Stimulated activated CD4-positive, alpha-beta T cell treated with anti-CD3 and anti-CD28 coated beads, TNF-alpha, amount 100 ng/mL, for 1 hour (primary cell): ENCODE data around the gene ZNF32.

Source experiments
- DNase-seq, 3 donors: peaks; one replicate each; pipeline ENCODE4 v3.0.0-alpha.2; 2020; ENCODE audit warnings: low read depth in 3 of 3, low spot score in 1 of 3

The ZNF32 gene

GRCh38 chr10:43681220-43681619, 32.5 kb upstream of the ZNF32 start:
- no peak for DNase-seq

- no peak for DNase-seq
Measured at GRCh38 chr10:43680035-43680434, 31.4 kb upstream of the ZNF32 start.

- no peak for DNase-seq
Measured at GRCh38 chr10:43679509-43679908, 30.8 kb upstream of the ZNF32 start.

GRCh38 chr10:43678654-43679053, 30.0 kb upstream of the ZNF32 start:
- no peak for DNase-seq

GRCh38 chr10:43676901-43677300, 28.2 kb upstream of the ZNF32 start:
- no peak for DNase-seq

GRCh38 chr10:43676331-43676730, 27.6 kb upstream of the ZNF32 start:
- DNase-seq, result no peak

GRCh38 chr10:43674553-43675210, 26.0 kb upstream of the ZNF32 start:
- no peak for DNase-seq

GRCh38 chr10:43673471-43673870, 24.8 kb upstream of the ZNF32 start:
- DNase-seq, result no peak

GRCh38 chr10:43671659-43672531, 23.2 kb upstream of the ZNF32 start:
- DNase-seq, result peak in 1 of 3 donors; percentile 27

GRCh38 chr10:43669386-43669785, 20.7 kb upstream of the ZNF32 start:
- DNase-seq, result no peak

GRCh38 chr10:43667761-43668386, 19.2 kb upstream of the ZNF32 start:
- DNase-seq, result no peak

GRCh38 chr10:43667317-43667731, 18.6 kb upstream of the ZNF32 start:
- DNase-seq, result no peak

- no peak for DNase-seq
Measured at GRCh38 chr10:43666552-43666951, 17.9 kb upstream of the ZNF32 start.

- no peak for DNase-seq
Measured at GRCh38 chr10:43665054-43665453, 16.4 kb upstream of the ZNF32 start.

- DNase-seq, result no peak
Measured at GRCh38 chr10:43658227-43658626, 9.5 kb upstream of the ZNF32 start.

- DNase-seq, result no peak
Measured at GRCh38 chr10:43655311-43655710, 6.6 kb upstream of the ZNF32 start.

GRCh38 chr10:43653746-43654145, 5.1 kb upstream of the ZNF32 start:
- no peak for DNase-seq

- DNase-seq, result no peak
Measured at GRCh38 chr10:43649185-43649523, 473 bp upstream of the ZNF32 start.

GRCh38 chr10:43648095-43648397, 635 bp downstream of the ZNF32 start:
- no peak for DNase-seq

GRCh38 chr10:43647576-43647975, 1.1 kb downstream of the ZNF32 start:
- DNase-seq, result no peak

- DNase-seq, result no peak
Measured at GRCh38 chr10:43645866-43646265, 2.8 kb downstream of the ZNF32 start.

GRCh38 chr10:43644252-43644651, 4.4 kb downstream of the ZNF32 start:
- no peak for DNase-seq
